Pancreas (tissue), 10 donors: ENCODE results near the gene SH3GLB2. TPM values are rescaled to one million over a fixed set of nuclear protein-coding genes. Genes with fewer than 3 reads are reported as not detected.

Experiments used
- ATAC-seq, 4 donors: fragments of 200-7000 bp; cut with Tn5 transposase; one replicate each; pipeline versions ENCODE4 v1.8.0 to v1.9.1; 2020; ENCODE audit warnings: mild to moderate bottlenecking in 4 of 4, moderate library complexity in 4 of 4
- DNase-seq, 6 donors: peaks; one replicate each; pipeline ENCODE4 v3.0.0-alpha.2; 2020
- FAIRE-seq: peaks from 2 replicates; lab custom pipeline; 2012; peaks lifted over from hg19 to GRCh38; lab: Jason Lieb, UNC
- H3K27ac ChIP-seq, 4 donors: fragments of 200-600 bp; sonication (generic); 1 replicate in 3 of 4; 2 replicates in 1 of 4; pipeline versions ENCODE4 v1.5.0 to v1.8.0; 2020
- H3K27me3 ChIP-seq, 4 donors: fragments of 200-600 bp; one replicate each; pipeline ENCODE4 v1.8.0; 2021
- H3K36me3 ChIP-seq, 3 donors: fragments of 200-600 bp; sonication (generic) in 1 of 3; one replicate each; pipeline versions ENCODE4 v1.5.0 to v1.8.0; 2020 to 2021
- H3K4me1 ChIP-seq, 3 donors: fragments of 200-600 bp; one replicate each; pipeline ENCODE4 v1.8.0; 2021
- H3K4me3 ChIP-seq, 4 donors: fragments of 200-600 bp; sonication (generic) in 2 of 4; one replicate each; pipeline versions ENCODE4 v1.5.0 to v1.8.0; 2020 to 2021
- H3K9me3 ChIP-seq, 4 donors: fragments of 200-600 bp; one replicate each; pipeline ENCODE4 v1.8.0; 2021
- WGBS, 2 donors: extraction: QIAGEN DNeasy Blood & Tissue Kit; methylation state at CpG; one replicate each; pipeline ENCODE4 v1.1.7; 2013; 5-methylcytosine and 5-hydroxymethylcytosine counted together
- intact Hi-C, 3 donors: fragments of 100-400 bp; cut with DNase I; formaldehyde crosslinking; loops; one replicate each; pipeline versions ENCODE4 v1.11.1 to v1.14.2; 2022
- polyA plus RNA-seq, 2 donors: library from polyadenylated mRNA; stranded (reverse); fragments of 200-250 nt; gene quantifications; one replicate each; pipeline ENCODE4 v1.2.3, GENCODE V29; 2013
- total RNA-seq, 6 donors: library from RNA; stranded (reverse); fragmentation: NEBNext Ultra II Directional in 4 of 6; extraction: Animal tissue kit (Norgen Biotek cat#: 25700) in 4 of 6; gene quantifications; one replicate each; pipeline versions ENCODE4 v1.2.1 to v1.2.4, GENCODE V29; 2021 to 2023
- TF ChIP-seq, protein P1 (sequence below), 4 donors: fragments of 200-600 bp; sonication (generic) in 3 of 4; IDR thresholded peaks; one replicate each; pipeline versions ENCODE4 v1.5.0 to v1.8.0; 2021; ENCODE audit warnings: antibody characterized with exemption in 4 of 4
- donor health status: healthy with polysubstance abuse.
- donor health status: DM: no; HTN: no; CAD: no; lungs with moderate emphysema.
- donor health status: DM: no; HTN: no; CAD: no.
- donor health status: control.
- donor health status: control.
- donor health status: Bipolar disorder and iron deficiency.
- donor health status: DM: yes; HTN: yes; CAD: no.
- donor health status: DM: no; HTN: no; CAD: no.
- donor health status: DM: no; HTN: no; CAD: no.
- donor health status: DM: yes; HTN: yes; CAD: no.

The SH3GLB2 gene
- total and polyA plus RNA-seq, 8 donors, result 46.6 to 201 (median 74.9) TPM

DNA sequence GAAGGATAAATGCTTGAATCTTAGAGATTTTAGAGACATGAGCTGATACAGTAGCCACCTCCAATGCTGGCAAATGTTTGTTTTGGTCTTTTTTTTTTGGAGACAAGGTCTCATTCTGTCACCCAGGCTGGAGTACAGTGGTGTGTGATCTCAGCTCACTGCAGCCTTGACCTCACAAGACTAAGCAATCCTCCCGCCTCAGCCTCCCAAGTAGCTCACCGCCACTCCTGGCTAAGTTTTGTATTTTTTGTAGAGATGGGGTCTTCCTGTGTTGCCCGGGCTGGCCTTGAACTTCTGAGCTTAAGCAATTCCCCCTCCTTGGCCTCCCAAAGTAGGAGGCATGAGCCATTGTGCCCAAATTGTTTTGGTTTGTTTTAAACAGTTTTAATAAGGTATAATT lies 46.0 kb upstream of the SH3GLB2 start:
- H3K4me1 ChIP-seq, result no peaks in the 10 kb centered on the region
- TF ChIP-seq, protein P1, sequence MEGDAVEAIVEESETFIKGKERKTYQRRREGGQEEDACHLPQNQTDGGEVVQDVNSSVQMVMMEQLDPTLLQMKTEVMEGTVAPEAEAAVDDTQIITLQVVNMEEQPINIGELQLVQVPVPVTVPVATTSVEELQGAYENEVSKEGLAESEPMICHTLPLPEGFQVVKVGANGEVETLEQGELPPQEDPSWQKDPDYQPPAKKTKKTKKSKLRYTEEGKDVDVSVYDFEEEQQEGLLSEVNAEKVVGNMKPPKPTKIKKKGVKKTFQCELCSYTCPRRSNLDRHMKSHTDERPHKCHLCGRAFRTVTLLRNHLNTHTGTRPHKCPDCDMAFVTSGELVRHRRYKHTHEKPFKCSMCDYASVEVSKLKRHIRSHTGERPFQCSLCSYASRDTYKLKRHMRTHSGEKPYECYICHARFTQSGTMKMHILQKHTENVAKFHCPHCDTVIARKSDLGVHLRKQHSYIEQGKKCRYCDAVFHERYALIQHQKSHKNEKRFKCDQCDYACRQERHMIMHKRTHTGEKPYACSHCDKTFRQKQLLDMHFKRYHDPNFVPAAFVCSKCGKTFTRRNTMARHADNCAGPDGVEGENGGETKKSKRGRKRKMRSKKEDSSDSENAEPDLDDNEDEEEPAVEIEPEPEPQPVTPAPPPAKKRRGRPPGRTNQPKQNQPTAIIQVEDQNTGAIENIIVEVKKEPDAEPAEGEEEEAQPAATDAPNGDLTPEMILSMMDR (IDR thresholded peaks at IDR 0.05), result no peak
- no peaks in the 10 kb centered on the region for H3K27me3 ChIP-seq
- WGBS, 2 donors, result 76 to 78% methylated on average over 3 of the region's 3 CpGs
- no peak overlapping the region for H3K4me3 ChIP-seq
- H3K36me3 ChIP-seq, result no peaks in the 10 kb centered on the region
- ATAC-seq (no peak), FAIRE-seq (no peak), DNase-seq (no peak)
- H3K27ac ChIP-seq, result no peak overlapping the region
- intact Hi-C loops, result no loop called here
- H3K9me3 ChIP-seq, result no peaks in the 10 kb centered on the region

DNA sequence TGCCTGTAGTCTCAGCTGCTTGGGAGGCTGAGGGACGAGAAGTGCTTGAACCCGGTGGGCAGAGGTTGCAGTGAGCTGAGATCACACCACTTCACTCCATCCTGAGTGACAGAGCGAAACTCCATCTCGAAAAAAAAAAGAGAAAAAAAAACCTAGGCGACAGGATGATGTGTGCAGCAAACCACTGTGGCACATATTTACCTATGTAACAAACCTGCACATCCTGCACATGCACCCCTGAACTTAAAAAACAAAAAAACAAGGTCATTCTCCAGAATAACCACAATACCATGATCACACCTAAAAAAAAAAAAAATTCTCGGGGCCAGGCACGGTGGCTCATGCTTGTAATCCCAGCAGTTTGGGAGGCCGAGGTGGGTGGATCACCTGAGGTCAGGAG lies 45.3 kb upstream of the SH3GLB2 start:
- WGBS, 2 donors, result 84 to 85% methylated on average over 8 of the region's 8 CpGs
- Histone ChIP-seq H3K27me3 (no peaks in the 10 kb centered on the region), H3K4me1 (no peaks in the 10 kb centered on the region), H3K36me3 (no peaks in the 10 kb centered on the region), H3K9me3 (no peaks in the 10 kb centered on the region), H3K4me3 (no peak overlapping the region), H3K27ac (no peak overlapping the region)
- TF ChIP-seq, protein P1 (IDR thresholded peaks at IDR 0.05), result no peak
- DNase-seq (no peak), ATAC-seq (no peak), FAIRE-seq (no peak)
- intact Hi-C loops, result no loop called here

DNA sequence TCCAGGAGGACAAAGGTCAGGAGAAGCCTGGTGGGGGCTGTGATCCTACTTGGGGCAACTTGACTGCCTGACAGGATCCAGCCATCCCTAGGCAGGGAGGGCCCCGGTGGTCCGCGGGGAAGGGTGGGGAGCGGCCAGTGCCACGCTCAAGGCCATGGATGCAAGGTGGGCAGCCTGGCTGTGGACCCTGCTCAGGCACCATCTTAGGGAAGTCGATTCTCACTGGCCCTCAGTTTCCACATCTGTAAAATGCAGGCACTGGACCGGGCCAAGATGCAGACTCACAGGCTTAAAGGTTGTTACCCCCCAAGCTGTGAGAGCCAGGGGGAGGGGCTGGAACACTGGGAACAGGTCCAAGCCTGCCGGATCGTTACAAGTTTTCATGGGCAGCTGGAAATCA lies 44.0 kb upstream of the SH3GLB2 start:
- no peaks in the 10 kb centered on the region for H3K36me3 ChIP-seq
- TF ChIP-seq, protein P1 (IDR thresholded peaks at IDR 0.05), result no peak
- no peak overlapping the region for H3K27ac ChIP-seq
- no peaks in the 10 kb centered on the region for H3K27me3 ChIP-seq
- no peaks in the 10 kb centered on the region for H3K4me1 ChIP-seq
- H3K4me3 ChIP-seq, result no peak overlapping the region
- no peak for FAIRE-seq
- peak in 1 of 6 donors; percentile 62 for DNase-seq
- 58 to 60% methylated on average over 9 of the region's 9 CpGs for WGBS, 2 donors
- no peaks in the 10 kb centered on the region for H3K9me3 ChIP-seq
- ATAC-seq, result no peak
- intact Hi-C loops, result no loop called here

DNA sequence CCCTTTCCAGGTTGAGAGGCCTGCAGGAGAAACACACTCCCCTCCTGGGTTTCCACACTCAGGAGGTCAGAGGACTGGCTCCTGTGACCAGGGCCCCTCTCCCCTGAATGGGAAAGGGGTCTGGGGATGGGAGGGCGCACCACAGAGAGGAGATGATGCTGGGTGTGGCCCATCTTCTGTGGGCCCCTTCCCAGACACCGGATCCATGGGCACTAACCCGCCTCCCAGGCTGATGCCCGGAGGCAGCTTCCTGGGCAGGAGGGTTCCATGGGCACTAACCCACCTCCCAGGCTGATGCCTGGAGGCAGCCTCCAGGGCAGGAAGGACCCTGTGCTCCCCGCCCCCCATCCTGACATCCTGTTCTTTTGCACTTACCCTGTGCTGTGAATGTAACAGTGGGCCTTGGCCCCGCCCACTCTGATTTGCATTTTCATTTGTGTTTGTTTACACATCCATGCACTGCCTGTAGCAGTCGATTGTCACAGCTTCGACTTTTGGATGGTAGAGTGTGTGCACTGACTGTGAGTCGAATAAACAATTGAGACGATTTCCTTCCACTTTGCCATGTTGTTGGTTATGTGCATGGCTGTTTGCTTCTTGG lies 43.5 kb upstream of the SH3GLB2 start:
- H3K4me3 ChIP-seq, result no peak overlapping the region
- FAIRE-seq (no peak), ATAC-seq (no peak), DNase-seq (no peak)
- TF ChIP-seq, protein P1 (IDR thresholded peaks at IDR 0.05), result no peak
- intact Hi-C loops, result no loop called here
- H3K27me3 ChIP-seq, result no peaks in the 10 kb centered on the region
- no peak overlapping the region for H3K27ac ChIP-seq
- H3K9me3 ChIP-seq, result no peaks in the 10 kb centered on the region
- no peaks in the 10 kb centered on the region for H3K36me3 ChIP-seq
- WGBS, 2 donors, result 71 to 74% methylated on average over 9 to 10 of the region's 10 CpGs
- H3K4me1 ChIP-seq, result no peaks in the 10 kb centered on the region

DNA sequence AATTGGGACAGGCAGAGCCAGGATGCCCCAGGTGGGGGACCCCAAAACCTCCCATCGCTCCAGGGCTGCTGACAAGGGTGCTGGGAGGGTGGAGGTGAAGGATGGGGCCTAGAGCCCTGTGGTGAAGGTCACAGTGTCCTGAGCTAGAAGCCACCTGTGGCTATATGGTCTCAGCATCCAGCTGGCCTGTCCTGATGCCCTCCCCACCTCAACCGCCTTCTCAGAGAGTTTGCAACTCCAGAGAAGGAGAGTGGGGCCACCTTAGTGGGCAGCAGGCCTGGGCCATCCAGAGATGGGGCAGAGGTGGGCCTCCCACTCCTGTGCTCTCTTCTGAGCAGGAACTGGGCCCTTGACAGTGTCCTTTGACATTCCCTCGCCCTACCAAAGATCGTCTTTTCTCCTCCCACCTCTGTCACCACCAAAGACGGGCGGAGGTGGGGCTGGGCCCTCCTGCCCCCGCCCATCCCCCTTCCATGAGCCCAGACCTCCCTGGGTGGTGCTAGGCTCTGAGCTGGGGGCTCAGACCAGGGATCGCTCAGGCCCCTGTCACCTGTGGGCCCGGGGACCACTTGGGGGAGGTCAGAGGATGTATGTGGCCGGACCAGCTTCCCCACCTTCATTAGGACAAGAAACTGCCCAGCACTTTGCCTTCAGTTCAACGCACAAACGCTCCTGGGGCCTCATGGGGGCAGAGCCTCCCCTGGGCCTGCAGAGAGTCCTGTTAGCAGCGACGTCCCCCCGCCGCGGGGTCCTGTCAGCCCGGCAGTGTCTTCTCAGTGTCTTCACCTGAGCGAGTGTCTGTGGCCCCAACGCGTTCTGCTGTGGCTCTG lies 42.8 kb upstream of the SH3GLB2 start:
- Histone ChIP-seq H3K4me3 (no peak overlapping the region), H3K27me3 (no peaks in the 10 kb centered on the region), H3K9me3 (no peaks in the 10 kb centered on the region), H3K36me3 (no peaks in the 10 kb centered on the region), H3K27ac (no peak overlapping the region), H3K4me1 (no peaks in the 10 kb centered on the region)
- ATAC-seq (no peak), FAIRE-seq (no peak), DNase-seq (peak in 1 of 6 donors; percentile 61)
- intact Hi-C loops, result no loop called here
- TF ChIP-seq, protein P1 (IDR thresholded peaks at IDR 0.05), result no peak
- WGBS, 2 donors, result 86 to 87% methylated on average over 21 of the region's 21 CpGs
